ENCODE results near the gene SRF.

The SRF gene

DNA sequence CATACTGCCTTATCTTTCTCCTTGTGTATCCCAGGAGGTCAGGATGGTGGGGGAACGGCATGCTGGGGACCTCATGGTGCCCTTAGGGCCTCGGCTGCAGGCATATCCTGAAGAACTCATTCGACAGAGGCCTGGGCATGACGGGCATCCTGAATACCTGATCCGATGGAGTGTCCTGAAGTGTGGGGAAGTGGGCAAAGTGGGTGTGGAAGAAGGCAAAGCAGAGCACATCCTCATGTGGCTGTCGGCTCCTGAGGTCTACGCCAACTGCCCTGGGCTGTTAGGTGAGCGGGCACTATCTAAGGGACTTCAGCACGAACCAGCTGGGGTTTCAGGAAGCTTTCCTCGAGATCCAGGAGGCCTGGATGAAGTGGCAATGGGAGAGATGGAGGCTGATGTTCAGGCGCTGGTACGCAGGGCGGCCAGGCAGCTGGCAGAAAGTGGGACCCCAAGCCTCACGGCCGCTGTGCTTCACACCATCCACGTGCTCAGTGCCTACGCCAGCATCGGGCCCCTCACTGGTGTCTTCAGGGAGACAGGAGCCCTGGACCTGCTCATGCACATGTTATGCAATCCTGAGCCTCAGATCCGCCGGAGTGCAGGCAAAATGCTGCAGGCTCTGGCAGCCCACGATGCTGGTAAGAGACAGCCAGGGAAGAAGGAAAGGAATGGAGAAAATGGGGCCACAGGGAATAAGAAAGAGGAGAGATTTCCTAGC lies 13.4 kb downstream of the SRF start:
- no peak for DNase-seq

DNA sequence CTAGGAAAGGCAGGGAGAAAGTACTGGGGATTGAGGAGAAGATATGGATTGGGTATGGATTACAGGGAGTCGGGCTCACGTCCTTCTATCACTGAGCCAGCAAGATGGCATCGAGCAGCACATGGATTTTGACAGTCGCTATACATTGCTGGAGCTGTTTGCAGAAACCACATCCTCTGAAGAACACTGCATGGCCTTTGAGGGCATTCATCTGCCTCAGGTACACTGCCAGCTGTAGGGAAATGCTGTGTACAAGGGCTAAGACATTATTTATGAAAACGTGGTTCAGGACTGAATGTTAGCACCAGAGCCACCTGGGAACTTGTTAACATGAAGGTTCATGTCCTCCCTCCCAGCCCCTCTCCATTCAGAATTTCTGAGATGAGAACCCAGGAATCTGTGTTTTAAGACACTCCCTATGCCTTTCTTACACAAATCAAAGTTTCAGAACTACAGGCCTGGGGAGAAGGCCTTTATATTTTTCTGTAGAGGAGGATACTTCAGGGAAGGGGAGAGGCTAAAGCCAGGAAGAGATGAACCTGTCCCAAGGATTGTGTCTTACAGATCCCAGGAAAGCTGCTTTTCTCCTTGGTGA lies 14.4 kb downstream of the SRF start:
- DNase-seq = no peak

DNA sequence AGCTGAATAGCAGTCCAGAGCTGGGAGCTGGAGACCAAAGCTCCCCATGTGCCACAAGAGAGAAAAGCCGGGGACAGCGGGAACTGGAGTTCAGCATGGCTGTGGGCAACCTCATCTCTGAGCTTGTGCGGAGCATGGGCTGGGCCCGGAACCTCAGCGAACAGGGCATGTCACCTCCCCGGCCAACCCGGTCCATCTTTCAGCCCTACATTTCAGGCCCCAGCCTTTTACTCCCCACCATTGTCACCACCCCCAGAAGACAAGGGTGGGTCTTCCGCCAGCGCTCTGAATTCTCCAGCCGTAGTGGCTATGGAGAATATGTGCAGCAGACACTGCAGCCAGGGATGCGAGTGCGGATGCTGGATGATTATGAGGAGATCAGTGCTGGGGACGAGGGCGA lies 14.9 kb downstream of the SRF start:
- no peak for DNase-seq

DNA sequence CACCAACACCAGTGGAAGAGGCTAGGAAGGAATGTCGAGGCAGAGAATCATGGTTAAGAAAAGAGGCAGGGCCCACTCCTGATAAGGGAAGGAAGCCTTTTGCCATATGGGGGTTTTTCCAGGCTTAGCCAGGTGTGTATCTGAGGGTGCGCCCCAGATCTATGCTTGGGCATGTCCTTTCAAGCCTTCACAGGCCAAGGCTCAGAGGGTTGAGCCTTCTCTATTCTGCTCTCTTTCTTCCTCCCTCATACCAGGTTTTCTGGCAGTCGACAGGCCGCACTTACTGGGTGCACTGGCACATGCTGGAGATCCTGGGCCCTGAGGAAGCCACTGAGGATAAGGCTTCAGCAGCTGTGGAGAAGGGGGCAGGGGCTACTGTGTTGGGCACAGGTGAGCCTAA lies 15.6 kb downstream of the SRF start:
- no peak for DNase-seq

DNA sequence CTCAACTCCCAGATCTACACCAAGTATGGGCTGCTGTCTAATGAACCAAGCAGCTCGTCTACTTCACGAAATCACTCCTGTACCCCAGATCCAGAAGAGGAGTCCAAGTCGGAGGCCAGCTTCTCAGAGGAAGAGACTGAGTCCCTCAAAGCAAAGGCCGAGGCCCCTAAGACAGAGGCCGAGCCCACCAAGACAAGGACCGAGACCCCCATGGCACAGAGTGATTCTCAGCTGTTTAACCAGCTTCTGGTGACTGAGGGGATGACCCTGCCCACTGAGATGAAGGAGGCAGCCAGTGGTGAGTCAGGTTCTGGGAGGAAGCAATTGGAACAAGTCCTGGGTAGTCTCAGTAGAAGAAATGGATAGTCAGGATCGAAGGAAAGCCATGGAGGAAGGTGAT lies 16.8 kb downstream of the SRF start:
- DNase-seq = no peak

DNA sequence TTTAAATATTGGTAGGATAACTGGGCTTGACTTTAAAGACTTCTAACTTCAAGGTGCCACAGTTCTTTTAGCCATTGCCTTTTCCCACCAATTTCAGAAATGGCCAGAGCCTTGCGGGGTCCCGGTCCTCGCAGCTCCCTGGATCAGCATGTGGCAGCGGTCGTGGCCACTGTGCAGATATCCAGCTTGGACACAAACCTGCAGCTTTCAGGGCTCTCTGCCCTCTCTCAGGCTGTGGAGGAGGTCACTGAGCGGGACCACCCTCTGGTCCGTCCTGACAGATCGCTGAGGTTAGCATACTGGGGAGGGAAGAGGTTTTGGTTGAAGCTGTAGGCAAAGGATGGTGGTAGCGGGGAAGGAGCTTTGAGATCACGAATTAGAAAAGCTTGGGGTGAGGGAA lies 17.4 kb downstream of the SRF start:
- DNase-seq = no peak

DNA sequence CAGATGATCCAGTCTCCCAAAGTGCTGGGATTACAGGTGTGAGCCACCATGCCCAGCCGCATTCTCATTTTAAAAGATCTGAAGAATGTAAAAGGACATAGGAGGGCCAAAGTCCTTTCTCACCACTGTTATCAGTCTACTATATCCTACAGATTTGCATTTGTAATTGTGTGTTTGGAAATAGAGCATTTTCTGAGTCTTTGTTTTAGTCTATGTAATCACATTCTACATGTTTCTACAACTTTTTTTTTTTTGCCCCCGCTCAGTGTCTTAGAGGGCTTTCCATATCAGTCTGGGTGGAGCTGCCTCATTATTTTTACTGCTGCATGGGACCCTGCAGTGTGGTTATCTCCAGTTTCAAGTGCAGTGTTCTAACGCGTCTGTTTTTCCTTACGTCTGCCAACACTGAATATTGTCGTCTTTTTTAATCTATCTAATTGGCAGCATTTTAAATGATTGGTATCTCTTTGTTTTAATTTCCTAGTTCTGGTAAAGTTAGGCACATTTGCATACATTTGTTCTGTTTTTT lies 18.8 kb downstream of the SRF start:
- no peak for DNase-seq

DNA sequence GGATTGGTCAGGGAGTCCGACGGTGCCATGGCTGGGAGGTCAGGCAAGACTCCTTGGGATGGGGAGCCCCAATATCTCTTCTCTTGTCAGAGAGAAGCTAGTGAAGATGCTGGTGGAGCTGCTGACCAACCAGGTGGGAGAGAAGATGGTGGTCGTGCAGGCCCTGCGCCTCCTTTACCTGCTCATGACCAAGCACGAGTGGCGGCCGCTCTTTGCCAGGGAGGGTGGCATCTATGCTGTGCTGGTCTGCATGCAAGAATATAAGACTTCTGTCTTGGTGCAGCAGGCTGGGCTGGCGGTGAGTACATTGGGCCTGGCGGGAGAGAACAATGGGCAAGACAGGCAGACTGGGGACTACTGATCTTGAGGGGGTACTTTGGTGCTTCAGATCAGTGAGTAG lies 21.8 kb downstream of the SRF start:
- DNase-seq = no peak

DNA sequence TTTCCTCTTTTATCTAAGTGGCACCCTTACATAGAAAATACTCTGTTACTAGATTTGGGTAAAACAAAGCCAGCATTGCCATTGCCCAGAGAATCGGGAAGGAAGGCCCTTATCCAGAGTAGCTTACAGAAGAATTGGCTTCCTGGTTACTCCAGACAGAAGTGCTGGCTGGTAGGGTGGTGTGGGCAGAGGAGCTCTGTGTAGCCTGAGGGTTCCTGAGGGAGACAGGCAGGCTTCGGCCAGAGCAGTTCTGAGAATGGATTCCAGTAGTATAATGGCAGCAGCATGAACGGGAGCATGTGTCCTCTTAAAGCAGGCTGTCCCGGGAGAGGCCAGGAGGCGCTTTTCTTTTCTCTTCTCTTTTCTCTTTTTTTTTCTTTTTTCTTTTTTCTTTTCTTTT lies 22.9 kb downstream of the SRF start:
- no peak for DNase-seq

DNA sequence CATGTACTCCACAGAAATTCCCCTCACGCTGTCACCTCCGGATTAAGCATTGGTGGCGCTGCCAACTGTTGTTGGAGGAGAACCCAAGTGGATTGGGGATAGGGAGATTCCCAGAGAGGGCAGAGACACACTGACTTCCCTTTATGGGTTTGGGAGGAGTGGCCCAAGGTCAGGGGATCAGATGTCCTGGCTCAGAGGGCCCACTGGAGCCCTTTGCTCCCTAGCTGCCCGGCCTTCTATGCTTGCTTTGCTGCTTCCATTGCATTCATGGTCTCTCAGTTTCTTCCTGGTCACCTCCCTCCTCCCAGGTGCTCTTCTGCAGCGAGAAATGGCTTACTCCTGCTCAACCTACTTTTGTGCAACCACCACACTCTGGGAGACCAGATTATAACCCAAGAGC lies 25.3 kb downstream of the SRF start:
- no peak for DNase-seq

DNA sequence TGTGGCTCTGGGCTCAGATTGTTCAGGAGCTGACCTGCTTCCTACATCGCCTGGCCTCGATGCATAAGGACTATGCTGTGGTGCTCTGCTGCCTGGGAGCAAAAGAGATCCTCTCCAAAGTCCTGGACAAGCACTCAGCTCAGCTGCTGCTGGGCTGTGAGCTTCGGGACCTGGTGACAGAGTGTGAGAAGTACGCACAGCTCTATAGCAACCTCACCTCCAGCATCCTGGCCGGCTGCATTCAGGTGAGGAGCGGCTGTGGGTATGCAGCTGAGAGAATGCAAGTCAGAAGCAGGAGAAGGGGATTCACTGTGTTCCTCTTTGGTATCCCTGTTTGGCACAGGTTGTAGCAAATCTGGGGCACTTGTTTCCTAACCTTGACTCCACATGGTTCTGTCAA lies 28.8 kb downstream of the SRF start:
- DNase-seq = no peak

DNA sequence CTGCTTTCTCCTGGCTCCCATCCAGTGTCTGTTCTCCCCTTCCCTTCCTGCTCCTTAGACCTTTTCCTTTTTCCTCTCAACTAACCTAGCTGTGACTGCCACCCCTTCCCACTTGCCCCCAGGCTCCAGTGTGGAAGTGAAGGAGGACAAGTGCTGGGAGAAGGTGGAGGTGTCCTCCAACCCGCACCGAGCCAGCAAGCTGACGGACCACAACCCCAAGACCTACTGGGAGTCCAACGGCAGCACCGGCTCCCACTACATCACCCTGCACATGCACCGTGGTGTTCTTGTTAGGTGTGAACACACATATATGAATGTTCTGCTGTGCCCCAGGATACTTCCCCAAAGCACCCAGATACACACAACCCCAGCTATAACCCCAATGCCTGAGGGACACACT lies 29.5 kb downstream of the SRF start:
- no peak for DNase-seq

DNA sequence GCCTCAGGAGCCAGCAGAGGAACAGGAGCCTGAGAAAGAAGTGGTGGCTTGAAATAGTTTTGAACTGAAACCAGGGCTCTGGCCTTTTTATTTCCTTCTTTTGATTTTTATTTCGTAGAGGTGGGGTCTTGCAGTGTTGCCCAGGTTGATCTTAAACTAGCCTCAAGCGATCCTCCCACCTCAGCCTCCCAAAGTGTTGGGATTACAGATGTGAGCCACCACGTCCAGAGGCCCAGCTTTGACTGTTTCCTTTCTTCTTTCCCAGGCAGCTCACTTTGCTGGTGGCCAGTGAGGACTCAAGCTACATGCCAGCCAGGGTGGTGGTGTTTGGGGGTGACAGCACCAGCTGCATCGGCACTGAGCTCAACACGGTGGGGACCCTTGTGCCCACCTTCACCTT lies 31.4 kb downstream of the SRF start:
- DNase-seq = no peak

DNA sequence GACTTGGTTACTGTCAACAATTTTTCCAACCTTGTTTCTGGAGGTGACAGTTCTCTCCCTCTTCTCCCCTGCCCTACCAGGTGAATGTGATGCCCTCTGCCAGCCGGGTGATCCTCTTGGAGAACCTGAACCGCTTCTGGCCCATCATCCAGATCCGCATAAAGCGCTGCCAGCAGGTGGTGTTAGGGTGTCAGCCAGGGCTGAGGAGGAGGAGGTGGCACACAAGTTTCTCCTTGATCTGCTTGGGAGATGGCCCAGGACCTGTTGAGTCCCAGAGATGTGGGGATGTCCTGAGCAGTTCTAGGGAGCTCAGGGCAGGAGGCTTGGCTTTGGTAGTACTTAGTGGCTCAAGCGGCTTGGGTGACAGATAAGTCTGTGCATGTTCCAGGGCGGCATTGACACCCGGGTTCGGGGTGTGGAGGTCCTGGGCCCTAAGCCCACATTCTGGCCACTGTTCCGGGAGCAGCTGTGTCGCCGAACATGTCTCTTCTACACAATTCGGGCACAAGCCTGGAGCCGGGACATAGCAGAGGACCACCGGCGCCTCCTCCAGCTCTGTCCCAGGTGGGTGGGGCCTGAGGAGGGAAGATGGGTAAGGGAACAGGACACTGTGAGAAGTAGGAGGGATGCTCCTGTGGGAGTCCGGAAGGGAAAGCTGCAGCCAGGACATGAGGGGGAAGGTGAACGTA lies 32.1 kb downstream of the SRF start:
- DNase-seq = no peak

DNA sequence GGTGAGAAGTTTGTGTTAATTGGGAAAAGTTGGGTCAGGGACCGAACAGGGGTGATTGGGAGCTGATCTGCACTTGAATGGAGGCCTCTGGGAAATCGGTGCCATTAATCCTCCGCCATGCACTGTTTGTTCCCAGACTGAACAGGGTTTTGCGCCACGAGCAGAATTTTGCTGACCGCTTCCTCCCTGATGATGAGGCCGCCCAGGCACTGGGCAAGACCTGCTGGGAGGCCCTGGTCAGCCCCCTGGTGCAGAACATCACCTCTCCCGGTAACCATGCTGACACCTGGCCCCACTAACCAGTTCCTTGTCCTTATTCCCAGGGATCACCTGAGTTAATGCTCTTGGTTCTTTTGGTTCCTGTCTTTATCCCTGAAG lies 32.6 kb downstream of the SRF start:
- no peak for DNase-seq

DNA sequence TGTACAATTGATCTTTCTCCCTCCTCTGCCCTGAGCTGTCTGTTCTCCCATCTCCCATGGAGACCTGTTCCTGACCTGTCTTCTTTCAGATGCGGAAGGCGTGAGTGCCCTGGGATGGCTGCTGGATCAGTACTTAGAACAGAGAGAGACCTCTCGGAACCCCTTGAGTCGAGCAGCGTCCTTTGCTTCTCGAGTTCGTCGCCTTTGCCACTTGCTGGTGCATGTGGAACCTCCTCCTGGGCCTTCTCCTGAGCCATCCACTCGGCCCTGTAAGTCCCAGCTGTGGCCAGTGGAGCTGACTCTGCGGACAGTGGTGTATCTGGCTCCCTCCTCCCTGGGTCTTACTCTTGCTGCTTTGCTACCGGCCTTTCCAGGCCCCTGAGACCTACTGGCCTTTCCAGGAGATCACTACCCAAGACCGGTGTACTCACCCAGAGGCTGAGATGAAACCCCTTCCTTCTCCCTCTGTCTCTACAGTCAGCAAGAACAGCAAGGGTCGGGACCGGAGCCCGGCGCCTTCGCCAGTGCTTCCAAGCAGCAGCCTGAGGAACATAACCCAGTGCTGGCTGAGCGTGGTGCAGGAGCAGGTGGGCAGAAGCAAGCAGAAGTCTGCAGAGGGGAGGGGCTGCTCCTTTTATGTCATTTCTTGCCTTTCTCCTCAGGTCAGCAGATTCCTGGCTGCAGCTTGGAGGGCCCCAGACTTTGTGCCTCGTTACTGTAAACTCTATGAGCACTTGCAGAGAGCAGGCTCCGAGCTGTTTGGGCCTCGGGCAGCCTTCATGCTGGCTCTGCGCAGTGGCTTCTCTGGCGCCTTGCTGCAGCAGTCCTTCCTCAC lies 33.4 kb downstream of the SRF start:
- DNase-seq = no peak

DNA sequence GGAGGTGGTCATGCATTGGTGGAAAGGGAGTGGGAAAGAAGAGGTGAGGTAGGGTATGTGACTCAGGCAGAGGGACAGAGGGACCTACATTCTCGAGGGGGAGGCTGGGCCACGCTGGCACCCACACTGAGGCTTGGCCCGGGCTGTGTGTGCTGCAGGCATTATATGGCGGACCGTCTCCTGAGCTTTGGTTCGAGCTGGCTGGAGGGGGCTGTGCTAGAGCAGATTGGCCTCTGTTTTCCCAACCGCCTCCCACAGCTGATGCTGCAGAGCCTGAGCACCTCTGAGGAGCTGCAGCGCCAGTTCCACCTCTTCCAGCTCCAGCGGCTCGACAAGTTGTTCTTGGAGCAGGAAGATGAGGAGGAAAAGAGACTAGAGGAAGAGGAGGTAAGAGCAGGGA lies 34.8 kb downstream of the SRF start:
- no peak for DNase-seq

DNA sequence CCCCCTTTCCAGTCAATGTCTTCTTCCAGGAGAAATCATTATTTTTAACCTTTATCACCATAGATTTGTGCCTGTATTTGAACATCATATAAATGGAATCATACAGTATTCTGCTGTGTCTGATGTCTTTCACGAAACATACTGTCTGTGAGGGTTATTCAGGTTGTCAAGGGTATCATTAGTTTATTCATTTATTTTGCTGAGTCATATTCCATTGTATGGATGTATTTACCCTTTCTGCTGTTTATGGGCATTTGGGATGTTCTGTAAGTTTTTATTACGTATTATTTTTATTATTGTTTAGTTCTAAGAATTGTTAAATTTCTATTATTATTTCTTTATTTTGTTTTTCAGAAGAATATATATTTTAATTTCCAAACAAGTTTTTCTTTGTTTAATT lies 36.2 kb downstream of the SRF start:
- DNase-seq = no peak

DNA sequence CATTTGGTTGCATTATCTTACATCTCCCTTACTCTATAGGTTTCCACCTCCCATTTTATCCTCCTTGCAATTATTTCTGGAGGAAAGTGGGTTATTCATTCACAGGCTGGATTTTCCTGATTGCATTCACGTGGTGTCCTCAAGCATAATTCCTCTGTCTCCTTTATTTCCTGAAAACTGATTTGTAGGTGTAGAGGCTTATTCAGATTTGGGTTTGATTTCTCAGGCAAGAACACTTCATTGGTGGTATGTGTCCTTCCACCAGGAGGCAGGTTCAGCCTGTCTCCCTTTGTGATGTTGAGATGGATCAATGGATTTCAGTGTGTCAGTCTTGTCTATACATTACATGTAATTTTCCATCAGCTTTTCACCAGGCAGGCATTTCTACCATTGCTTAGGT lies 40.9 kb downstream of the SRF start:
- no peak for DNase-seq

DNA sequence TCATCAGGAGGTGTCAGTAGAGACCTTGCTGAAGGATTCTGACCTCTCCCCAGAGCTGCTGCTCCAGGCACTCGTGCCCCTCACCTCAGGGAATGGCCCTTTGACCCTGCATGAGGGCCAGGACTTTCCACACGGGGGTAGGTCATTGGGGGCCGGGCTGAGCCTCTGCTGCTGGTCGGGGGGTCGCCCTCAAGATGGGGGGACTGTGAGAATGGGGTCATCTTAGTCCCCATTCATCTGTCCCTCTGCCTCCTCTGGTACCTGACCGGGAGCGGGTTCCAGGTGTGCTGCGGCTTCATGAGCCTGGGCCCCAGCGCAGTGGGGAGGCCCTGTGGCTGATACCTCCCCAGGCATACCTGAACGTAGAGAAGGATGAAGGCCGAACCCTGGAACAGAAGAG lies 42.4 kb downstream of the SRF start:
- no peak for DNase-seq

DNA sequence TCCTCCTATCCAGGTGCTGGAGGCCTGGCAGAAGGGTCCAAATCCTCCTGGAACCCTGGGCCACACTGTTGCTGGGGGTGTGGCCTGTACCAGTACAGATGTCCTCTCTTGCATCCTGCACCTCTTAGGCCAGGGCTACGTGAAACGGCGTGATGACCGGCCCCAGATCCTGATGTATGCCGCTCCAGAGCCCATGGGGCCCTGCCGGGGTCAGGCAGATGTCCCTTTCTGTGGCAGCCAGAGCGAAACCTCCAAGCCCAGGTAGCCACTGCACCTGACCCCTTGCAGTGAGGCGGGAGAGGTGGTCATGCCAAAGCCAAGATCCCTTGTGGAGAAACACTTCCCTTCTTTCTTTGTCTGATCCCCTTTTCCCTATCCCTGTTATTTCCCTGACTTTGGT lies 44.0 kb downstream of the SRF start:
- no peak for DNase-seq

DNA sequence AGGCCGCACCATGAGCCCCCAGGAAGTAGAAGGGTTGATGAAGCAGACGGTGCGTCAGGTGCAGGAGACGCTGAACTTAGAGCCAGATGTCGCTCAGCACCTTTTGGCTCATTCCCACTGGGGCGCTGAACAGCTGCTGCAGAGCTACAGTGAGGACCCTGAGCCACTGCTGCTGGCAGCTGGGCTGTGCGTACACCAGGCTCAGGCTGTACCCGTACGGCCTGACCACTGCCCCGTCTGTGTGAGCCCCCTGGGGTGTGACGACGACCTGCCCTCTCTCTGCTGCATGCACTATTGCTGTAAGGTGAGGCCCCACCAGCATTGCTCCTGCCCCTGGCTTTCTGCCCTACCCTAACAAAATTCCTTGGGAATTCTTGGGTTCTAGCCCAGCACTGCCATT lies 45.1 kb downstream of the SRF start:
- DNase-seq = peak; percentile 96

DNA sequence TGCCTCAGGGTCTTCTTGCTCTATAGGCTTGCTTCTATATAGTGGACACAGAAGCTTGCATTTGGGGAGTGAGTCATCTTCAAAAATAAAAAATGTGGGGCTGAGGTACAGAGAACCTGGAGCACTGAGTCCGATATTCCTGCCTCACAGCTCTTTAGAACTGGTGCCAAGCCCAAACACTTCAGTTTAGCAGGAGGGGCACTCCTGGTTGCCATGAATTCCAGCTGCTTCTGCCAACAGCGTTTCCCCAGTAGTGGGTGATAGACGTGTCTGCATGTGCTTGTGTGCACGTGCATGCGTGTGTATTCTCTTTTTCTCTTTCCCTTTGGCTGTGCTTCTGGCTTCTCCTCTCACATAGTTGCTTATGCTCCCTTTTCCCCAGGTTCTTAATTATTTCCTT lies 46.3 kb downstream of the SRF start:
- DNase-seq = no peak

DNA sequence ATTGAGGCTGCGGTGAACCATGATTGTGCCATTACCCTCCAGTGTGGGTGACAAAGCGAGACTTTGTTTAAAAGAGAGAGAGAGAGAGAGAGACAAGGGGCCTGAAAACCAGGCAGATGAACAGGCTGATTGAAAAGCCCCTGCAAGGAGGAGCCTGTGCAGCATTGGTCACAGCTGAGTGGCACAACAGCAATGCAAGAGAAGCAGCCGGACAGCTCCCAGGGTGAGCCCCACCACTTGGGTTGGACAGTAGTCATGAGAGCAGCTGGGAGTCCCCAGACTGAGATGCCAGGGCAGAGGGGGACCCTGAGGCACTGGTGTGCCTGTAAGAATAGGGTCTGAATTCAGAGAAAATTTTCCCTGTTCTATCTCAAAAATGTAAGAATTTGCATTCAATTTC lies 48.0 kb downstream of the SRF start:
- DNase-seq = no peak

All from NCI-H2171 treated with DMSO at 0.1 percent for 48 hours (cell line).